Measurements from ENCODE around the gene LRMDA. TPM values are rescaled to one million over a fixed set of nuclear protein-coding genes. Genes with fewer than 3 reads are reported as not detected.

The LRMDA gene
- total RNA-seq, 2 donors from 2014 or later = 12.2 to 25.4 TPM

DNA sequence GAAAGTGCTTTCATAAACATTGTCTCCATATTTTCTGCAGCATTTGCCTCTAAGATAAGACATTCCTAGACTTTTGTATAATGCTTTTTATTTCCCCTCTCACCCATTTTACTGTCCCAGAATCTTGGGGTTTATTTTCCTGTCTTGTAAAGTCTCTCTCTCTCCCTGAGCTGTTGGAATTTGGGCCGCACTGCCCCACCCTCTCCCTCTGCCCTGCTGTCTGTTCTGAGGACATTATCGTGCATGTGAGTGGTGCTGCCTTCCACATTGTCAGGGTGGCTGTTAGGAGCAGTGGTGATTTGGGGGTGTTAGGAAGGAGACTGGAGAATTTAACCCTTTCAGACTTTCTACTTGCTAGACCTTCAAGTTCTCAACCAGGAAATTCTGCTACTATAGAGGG is 16.7 kb downstream of the LRMDA start:
- no peak for ATAC-seq
- H3K27me3 ChIP-seq = no peaks in the 10 kb centered on the region
- H3K4me1 ChIP-seq = peaks cover 14% of the 10 kb centered on the region
- H3K27ac ChIP-seq = no peak overlapping the region
- 77 to 85% methylated on average over 2 of the region's 2 CpGs for WGBS, 2 donors
- no peaks in the 10 kb centered on the region for H3K9me3 ChIP-seq
- DNase-seq = no peak
- H3K4me3 ChIP-seq = no peak overlapping the region
- intact Hi-C loops (cut with DNase I) = no loop called here
- TF ChIP-seq, protein P1, sequence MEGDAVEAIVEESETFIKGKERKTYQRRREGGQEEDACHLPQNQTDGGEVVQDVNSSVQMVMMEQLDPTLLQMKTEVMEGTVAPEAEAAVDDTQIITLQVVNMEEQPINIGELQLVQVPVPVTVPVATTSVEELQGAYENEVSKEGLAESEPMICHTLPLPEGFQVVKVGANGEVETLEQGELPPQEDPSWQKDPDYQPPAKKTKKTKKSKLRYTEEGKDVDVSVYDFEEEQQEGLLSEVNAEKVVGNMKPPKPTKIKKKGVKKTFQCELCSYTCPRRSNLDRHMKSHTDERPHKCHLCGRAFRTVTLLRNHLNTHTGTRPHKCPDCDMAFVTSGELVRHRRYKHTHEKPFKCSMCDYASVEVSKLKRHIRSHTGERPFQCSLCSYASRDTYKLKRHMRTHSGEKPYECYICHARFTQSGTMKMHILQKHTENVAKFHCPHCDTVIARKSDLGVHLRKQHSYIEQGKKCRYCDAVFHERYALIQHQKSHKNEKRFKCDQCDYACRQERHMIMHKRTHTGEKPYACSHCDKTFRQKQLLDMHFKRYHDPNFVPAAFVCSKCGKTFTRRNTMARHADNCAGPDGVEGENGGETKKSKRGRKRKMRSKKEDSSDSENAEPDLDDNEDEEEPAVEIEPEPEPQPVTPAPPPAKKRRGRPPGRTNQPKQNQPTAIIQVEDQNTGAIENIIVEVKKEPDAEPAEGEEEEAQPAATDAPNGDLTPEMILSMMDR (IDR thresholded peaks at IDR 0.05) = no peak
- TF ChIP-seq POLR2A (IDR thresholded peaks at IDR 0.05) = no peak
- H3K36me3 ChIP-seq (replicated peaks in 1 of 2; ENCODE audit: insufficient read depth in 1 of 2, low read depth in 2 of 2) = no peaks in the 10 kb centered on the region

DNA sequence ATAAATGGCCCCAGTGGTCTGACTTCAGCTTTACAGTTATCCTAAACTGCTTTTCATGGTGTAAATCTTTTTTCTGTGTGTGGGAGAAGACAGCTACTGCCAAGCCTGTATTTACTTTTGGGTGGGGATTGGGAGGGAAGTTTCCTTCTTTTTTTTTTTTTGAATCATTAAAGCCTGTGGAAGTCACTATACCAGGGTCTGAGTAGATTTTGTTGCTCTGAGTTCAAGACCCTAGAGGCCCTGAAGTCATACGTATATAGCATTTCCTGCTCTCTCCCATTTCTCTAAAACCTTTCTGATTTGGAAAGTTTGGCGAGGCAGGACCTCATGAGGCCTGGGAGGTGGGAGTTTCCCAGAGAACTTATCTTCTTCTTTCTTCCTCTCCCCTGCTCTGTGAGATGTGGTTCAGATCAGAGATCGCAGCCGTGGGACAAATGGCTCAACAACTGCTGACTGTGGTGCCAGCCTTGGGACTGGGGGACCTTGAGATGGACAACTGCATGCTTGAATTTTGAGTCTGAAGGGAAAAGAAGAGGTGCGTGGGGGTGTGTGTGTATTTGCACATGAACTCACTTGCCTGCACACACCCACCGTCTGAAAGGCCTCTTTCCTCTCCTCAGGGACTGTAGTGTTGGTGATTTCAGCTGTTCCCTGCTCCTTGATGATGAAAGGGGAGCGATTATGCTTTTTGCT is 18.1 kb downstream of the LRMDA start:
- ATAC-seq = no peak

DNA sequence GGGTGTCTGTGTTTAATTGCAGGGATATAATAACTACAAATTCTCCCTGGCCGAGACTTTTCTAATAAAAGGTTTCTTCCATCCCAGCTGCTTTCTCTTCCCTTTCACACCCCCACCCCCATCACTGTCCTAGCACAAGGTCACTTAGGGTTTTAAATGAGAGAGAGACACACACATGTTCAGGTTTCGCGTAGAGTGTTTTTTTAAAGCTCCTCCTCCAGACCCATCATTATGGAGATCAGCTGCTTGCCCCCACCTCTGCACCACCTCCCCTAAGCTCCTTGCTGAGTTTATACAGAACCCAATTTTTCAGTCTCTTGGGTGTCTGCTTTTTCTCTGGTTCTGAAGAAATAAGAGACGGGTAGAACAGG is 18.6 kb downstream of the LRMDA start:
- no peak for ATAC-seq
- TF ChIP-seq, protein P1 (IDR thresholded peaks at IDR 0.05) = no peak
- TF ChIP-seq POLR2A (IDR thresholded peaks at IDR 0.05) = no peak

More for the DNA sequence above, 18.1 kb downstream of the LRMDA start:
- peaks cover 14% of the 10 kb centered on the region for H3K4me1 ChIP-seq
- no peak overlapping the region for H3K27ac ChIP-seq
- TF ChIP-seq POLR2A (IDR thresholded peaks at IDR 0.05) = no peak
- TF ChIP-seq, protein P1 (IDR thresholded peaks at IDR 0.05) = no peak
- WGBS, 2 donors = 74 to 80% methylated on average over 7 of the region's 7 CpGs
- H3K4me3 ChIP-seq = no peak overlapping the region
- no peak for DNase-seq
- no peaks in the 10 kb centered on the region for H3K27me3 ChIP-seq
- H3K36me3 ChIP-seq (replicated peaks in 1 of 2; ENCODE audit: insufficient read depth in 1 of 2, low read depth in 2 of 2) = no peaks in the 10 kb centered on the region
- no peaks in the 10 kb centered on the region for H3K9me3 ChIP-seq
- intact Hi-C loops (cut with DNase I) = no loop called here

DNA sequence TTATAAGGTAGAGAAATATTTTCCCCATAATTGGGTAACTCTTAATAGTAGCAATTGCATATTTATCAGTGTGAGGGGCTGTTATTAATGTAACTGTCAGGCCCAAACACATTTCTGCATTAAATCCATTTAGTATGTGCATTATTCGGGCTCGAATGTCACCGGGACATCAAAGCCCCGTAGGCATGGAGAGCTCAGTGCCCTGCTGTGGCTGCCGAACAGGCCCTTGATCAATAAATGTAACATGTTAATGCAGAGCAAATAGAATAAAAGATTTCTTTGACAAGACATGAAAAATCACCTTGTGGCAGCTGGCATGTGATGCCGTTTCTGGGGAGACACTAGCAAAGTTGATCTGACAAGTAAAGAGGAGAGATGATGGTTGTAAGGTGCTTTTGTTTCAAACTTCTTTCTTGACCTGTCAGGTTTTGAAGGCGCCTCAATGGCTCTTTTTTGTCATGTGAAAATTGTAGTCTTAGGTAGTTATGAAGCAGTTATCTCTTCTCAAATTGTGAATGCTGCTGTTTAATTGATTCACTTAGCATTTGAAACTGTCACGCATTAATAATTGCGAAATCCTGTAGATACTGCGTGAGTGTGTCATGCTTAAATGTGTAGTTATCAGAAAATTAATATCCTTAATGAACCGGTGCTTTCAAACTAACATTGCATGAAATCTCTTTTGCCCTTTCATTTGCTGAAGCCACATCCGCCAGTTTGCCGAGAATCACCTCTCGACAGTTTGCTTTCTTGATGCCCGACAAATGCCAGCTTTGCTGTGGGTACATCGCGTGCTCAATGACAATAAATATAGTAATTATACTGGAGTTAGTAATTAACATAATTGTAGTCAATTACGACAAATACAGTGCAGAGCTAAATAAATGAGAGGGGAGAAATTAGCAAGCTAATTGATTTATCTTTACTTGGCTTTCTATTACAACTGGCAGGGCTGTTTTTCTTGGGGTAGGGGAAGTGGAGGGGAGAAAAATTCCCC is 19.5 kb downstream of the LRMDA start:
- DNase-seq = no peak
- WGBS, 2 donors = 67% methylated on average over 18 of the region's 18 CpGs
- no peak for TF ChIP-seq POLR2A (IDR thresholded peaks at IDR 0.05)
- TF ChIP-seq, protein P1 (IDR thresholded peaks at IDR 0.05) = no peak

More for the DNA sequence above, 18.6 kb downstream of the LRMDA start:
- no peak for DNase-seq
- WGBS, 2 donors = 56 to 71% methylated on average over 4 of the region's 4 CpGs
- intact Hi-C loops (cut with DNase I) = no loop called here
- Histone ChIP-seq H3K27me3 (no peaks in the 10 kb centered on the region), H3K9me3 (no peaks in the 10 kb centered on the region), H3K27ac (no peak overlapping the region), H3K4me1 (peaks cover 14% of the 10 kb centered on the region), H3K4me3 (no peak overlapping the region), H3K36me3 (replicated peaks in 1 of 2; ENCODE audit: insufficient read depth in 1 of 2, low read depth in 2 of 2) (no peaks in the 10 kb centered on the region)

More for the DNA sequence above, 19.5 kb downstream of the LRMDA start:
- intact Hi-C loops (cut with DNase I) = no loop called here
- Histone ChIP-seq H3K27ac (no peak overlapping the region), H3K9me3 (no peaks in the 10 kb centered on the region), H3K4me3 (no peak overlapping the region), H3K27me3 (no peaks in the 10 kb centered on the region), H3K36me3 (replicated peaks in 1 of 2; ENCODE audit: insufficient read depth in 1 of 2, low read depth in 2 of 2) (no peaks in the 10 kb centered on the region), H3K4me1 (peaks cover 14% of the 10 kb centered on the region)
- ATAC-seq = no peak

Measured in body of pancreas (tissue), 4 donors.